Mesenchymal stem cell (in vitro differentiated cells and primary cell): ENCODE data around the gene RBMS3.

Experiments
- DNase-seq: peaks from one replicate; pipeline ENCODE4 v3.0.0-alpha.2; 2013
- H2AFZ ChIP-seq: one replicate; pipeline ENCODE4 v1.6.1; 2013; ENCODE audit warnings: low read depth, mild to moderate bottlenecking, control low read depth, inconsistent platforms, low read length, moderate library complexity
- H2AK5ac ChIP-seq: 2 replicates; pipeline ENCODE4 v1.6.1; 2013; ENCODE audit warnings: low read length, moderate library complexity, mild to moderate bottlenecking, inconsistent platforms; ENCODE audit not compliant: severe bottlenecking
- H2BK120ac ChIP-seq: one replicate; pipeline ENCODE4 v1.6.1; 2013; ENCODE audit warnings: low read depth, mild to moderate bottlenecking, inconsistent platforms, low read length, moderate library complexity
- H2BK12ac ChIP-seq, 2 experiments: one replicate each; pipeline ENCODE4 v1.6.1; 2013; ENCODE audit warnings: inconsistent platforms in 2 of 2, low read length in 2 of 2, mild to moderate bottlenecking in 2 of 2, moderate library complexity in 2 of 2, control low read depth in 1 of 2
- H2BK15ac ChIP-seq: one replicate; pipeline ENCODE4 v1.6.1; 2013; ENCODE audit warnings: mild to moderate bottlenecking, low read depth, inconsistent platforms; ENCODE audit not compliant: poor library complexity, severe bottlenecking
- H2BK5ac ChIP-seq: 2 replicates; pipeline ENCODE4 v1.6.1; 2013; ENCODE audit warnings: low read depth, mild to moderate bottlenecking, low read length, control low read depth, inconsistent platforms; ENCODE audit not compliant: poor library complexity, severe bottlenecking
- H3K14ac ChIP-seq, 2 experiments: one replicate each; pipeline ENCODE4 v1.6.1; 2013; ENCODE audit warnings: inconsistent platforms in 2 of 2, low read length in 2 of 2, control low read depth in 1 of 2, mild to moderate bottlenecking in 1 of 2, moderate library complexity in 1 of 2
- H3K18ac ChIP-seq, 2 experiments: one replicate each; pipeline ENCODE4 v1.6.1; 2013; ENCODE audit warnings: inconsistent platforms in 2 of 2, low read length in 2 of 2, control low read depth in 1 of 2, low read depth in 1 of 2, mild to moderate bottlenecking in 1 of 2
- H3K23ac ChIP-seq, 2 experiments: one replicate each; pipeline ENCODE4 v1.6.1; 2013; ENCODE audit warnings: inconsistent platforms in 2 of 2, low read length in 2 of 2, mild to moderate bottlenecking in 2 of 2, moderate library complexity in 2 of 2, control low read depth in 1 of 2
- H3K27ac ChIP-seq: 2 replicates; pipeline ENCODE4 v1.5.1; 2013; ENCODE audit warnings: mild to moderate bottlenecking, moderate library complexity, low read length, control low read depth, inconsistent platforms; ENCODE audit not compliant: poor library complexity, severe bottlenecking
- H3K27me3 ChIP-seq, 2 experiments: 2 replicates each; pipeline versions ENCODE4 v1.6.1 to v1.7.0; 2013; ENCODE audit warnings: low read length in 2 of 2, mild to moderate bottlenecking in 2 of 2, moderate library complexity in 2 of 2, control low read depth in 1 of 2, inconsistent platforms in 1 of 2; ENCODE audit not compliant: control insufficient read depth in 1 of 2, insufficient read depth in 1 of 2
- H3K36me3 ChIP-seq, 2 experiments: 2 replicates each; pipeline versions ENCODE4 v1.6.1 to v1.7.0; 2013; ENCODE audit warnings: low read length in 2 of 2, control low read depth in 1 of 2, inconsistent platforms in 1 of 2, low read depth in 1 of 2, mild to moderate bottlenecking in 1 of 2; ENCODE audit not compliant: insufficient read depth in 2 of 2, control insufficient read depth in 1 of 2
- H3K4ac ChIP-seq, 2 experiments: one replicate each; pipeline ENCODE4 v1.6.1; 2013; ENCODE audit warnings: inconsistent platforms in 2 of 2, low read length in 2 of 2, mild to moderate bottlenecking in 2 of 2, moderate library complexity in 2 of 2, control low read depth in 1 of 2, low read depth in 1 of 2
- H3K4me1 ChIP-seq: 2 replicates; pipeline ENCODE4 v1.6.1; 2013; ENCODE audit warnings: low read depth, low read length, control low read depth; ENCODE audit not compliant: control insufficient read depth, insufficient read depth
- H3K4me2 ChIP-seq: 2 replicates; pipeline ENCODE4 v1.6.1; 2013; ENCODE audit warnings: low read length, mild to moderate bottlenecking, inconsistent platforms; ENCODE audit not compliant: poor library complexity, severe bottlenecking
- H3K4me3 ChIP-seq, 2 experiments: 2 replicates each; pipeline versions ENCODE4 v1.5.1 to v1.7.0; 2013; ENCODE audit warnings: low read length in 2 of 2, mild to moderate bottlenecking in 2 of 2, control low read depth in 1 of 2, low read depth in 1 of 2; ENCODE audit not compliant: insufficient read depth in 1 of 2
- H3K79me1 ChIP-seq: replicated peaks from 2 replicates; pipeline ENCODE4 v1.6.1; 2013; ENCODE audit warnings: mild to moderate bottlenecking, control low read depth, low read length, inconsistent platforms; ENCODE audit not compliant: poor library complexity, severe bottlenecking
- H3K9ac ChIP-seq: 2 replicates; pipeline ENCODE4 v1.7.0; 2013; ENCODE audit warnings: mild to moderate bottlenecking, low read length, moderate library complexity
- H3K9me3 ChIP-seq: 2 replicates; pipeline ENCODE4 v1.7.0; 2013; ENCODE audit warnings: mild to moderate bottlenecking, low read length; ENCODE audit not compliant: control insufficient read depth
- H4K8ac ChIP-seq: one replicate; pipeline ENCODE4 v1.6.1; 2013; ENCODE audit warnings: inconsistent platforms, mild to moderate bottlenecking, low read length, moderate library complexity
- H4K91ac ChIP-seq: one replicate; pipeline ENCODE4 v1.6.1; 2013; ENCODE audit warnings: mild to moderate bottlenecking, low read length, inconsistent platforms
- WGBS: methylation state at CpG from one replicate; pipeline ENCODE4 v1.1.7; 2013; ENCODE audit warnings: mixed read lengths; 5-methylcytosine and 5-hydroxymethylcytosine counted together

The RBMS3 gene

GRCh38 chr3:29759411-29760225 lies 478.7 kb downstream of the RBMS3 start:
- Histone ChIP-seq H2BK5ac (peak overlapping the region; percentile 11), H3K4ac (peak overlapping the region in 1 of 2 experiments; percentile 60), H2BK12ac (peak overlapping the region in 1 of 2 experiments; percentile 17), H3K9ac (peak overlapping the region; percentile 76), H3K27ac (peak overlapping the region; percentile 78), H4K91ac (no peak overlapping the region), H2AFZ (no peak overlapping the region), H3K4me3 (peak overlapping the region in 1 of 2 experiments; percentile 45), H2AK5ac (peak overlapping the region; percentile 27), H3K4me1 (peaks cover 2% of the 10 kb centered on the region), H3K27me3 (no peaks in the 10 kb centered on the region), H3K23ac (no peak overlapping the region), H2BK15ac (no peak overlapping the region), H3K14ac (no peak overlapping the region), H3K36me3 (no peaks in the 10 kb centered on the region), H2BK120ac (peak overlapping the region; percentile 0), H3K18ac (peak overlapping the region in 1 of 2 experiments; percentile 57), H4K8ac (no peak overlapping the region), H3K79me1 (peaks cover 4% of the 10 kb centered on the region), H3K9me3 (no peaks in the 10 kb centered on the region), H3K4me2 (no peak overlapping the region)
- 82% methylated on average over 9 of the region's 9 CpGs for WGBS
- peak; percentile 63 for DNase-seq

- Histone ChIP-seq H4K8ac (no peak overlapping the region), H2BK5ac (no peak overlapping the region), H3K79me1 (peaks cover 4% of the 10 kb centered on the region), H3K23ac (no peak overlapping the region), H3K18ac (no peak overlapping the region), H2BK15ac (no peak overlapping the region), H3K9ac (peak overlapping the region; percentile 76), H2BK120ac (no peak overlapping the region), H3K4me3 (no peak overlapping the region), H3K4ac (no peak overlapping the region), H3K14ac (no peak overlapping the region), H3K9me3 (no peaks in the 10 kb centered on the region), H3K27me3 (no peaks in the 10 kb centered on the region), H2AK5ac (no peak overlapping the region), H3K36me3 (no peaks in the 10 kb centered on the region), H2AFZ (no peak overlapping the region), H3K4me1 (peaks cover 2% of the 10 kb centered on the region), H3K27ac (no peak overlapping the region), H4K91ac (no peak overlapping the region), H2BK12ac (no peak overlapping the region), H3K4me2 (no peak overlapping the region)
- peak; percentile 25 for DNase-seq
These were observed 479.4 kb downstream of the RBMS3 start for GRCh38 chr3:29760226-29760685.

DNA sequence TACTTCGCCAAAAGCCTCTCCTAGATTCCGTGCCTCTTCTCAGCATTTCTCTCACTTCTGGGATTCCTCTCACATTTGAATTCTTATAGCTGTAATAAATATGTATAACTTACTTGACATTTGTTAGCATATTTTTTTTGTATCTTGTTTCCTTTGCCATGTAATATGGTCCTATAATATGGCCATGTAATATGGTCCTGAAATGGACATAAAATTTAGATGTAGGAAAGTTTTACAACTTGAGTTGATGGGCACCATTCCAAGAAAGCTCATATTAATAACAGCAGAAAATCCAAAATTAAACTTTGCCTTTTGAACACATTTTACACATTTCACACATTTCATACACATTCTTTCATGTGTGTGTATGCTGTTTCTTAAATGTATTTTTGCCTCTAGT lies 480.6 kb downstream of the RBMS3 start:
- H3K9ac ChIP-seq: no peak overlapping the region
- no peak overlapping the region for H2AFZ ChIP-seq
- H2BK5ac ChIP-seq: no peak overlapping the region
- H4K8ac ChIP-seq: no peak overlapping the region
- H3K27ac ChIP-seq: no peak overlapping the region
- no peak for DNase-seq
- H3K79me1 ChIP-seq: peaks cover 4% of the 10 kb centered on the region
- H3K4me1 ChIP-seq: peaks cover 2% of the 10 kb centered on the region
- no peak overlapping the region for H3K4me2 ChIP-seq
- no peaks in the 10 kb centered on the region for H3K36me3 ChIP-seq
- no peak overlapping the region for H3K23ac ChIP-seq
- no peak overlapping the region for H2BK120ac ChIP-seq
- 100% methylated on average over 1 of the region's 2 CpGs for WGBS
- no peaks in the 10 kb centered on the region for H3K9me3 ChIP-seq
- peak overlapping the region; percentile 92 for H2AK5ac ChIP-seq
- peak overlapping the region in 1 of 2 experiments; percentile 62 for H3K18ac ChIP-seq
- H2BK15ac ChIP-seq: no peak overlapping the region
- H2BK12ac ChIP-seq: no peak overlapping the region
- H3K4me3 ChIP-seq: no peak overlapping the region
- no peak overlapping the region for H4K91ac ChIP-seq
- peak overlapping the region in 1 of 2 experiments; percentile 49 for H3K4ac ChIP-seq
- H3K14ac ChIP-seq: no peak overlapping the region
- H3K27me3 ChIP-seq: no peaks in the 10 kb centered on the region

DNA sequence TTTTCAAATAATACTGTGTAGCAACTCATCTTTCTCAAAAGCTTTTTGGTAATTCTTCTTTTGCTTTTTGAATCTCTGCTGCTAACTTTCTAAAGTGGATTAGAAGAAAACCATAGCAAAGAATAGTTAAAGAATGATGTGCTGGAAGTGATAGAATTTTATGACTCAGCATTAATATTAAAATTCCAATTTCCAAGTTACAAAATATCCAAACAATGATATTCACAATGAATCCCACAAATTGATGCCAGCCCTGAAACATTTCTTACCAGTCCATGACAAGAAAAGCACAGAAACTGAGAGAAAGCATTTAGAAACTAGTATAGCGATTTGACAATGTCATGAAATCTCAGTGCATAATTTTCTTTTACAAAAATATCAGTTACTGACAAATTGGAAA lies 482.2 kb downstream of the RBMS3 start:
- Histone ChIP-seq H3K9ac (peak overlapping the region; percentile 37), H3K79me1 (peaks cover 7% of the 10 kb centered on the region), H3K36me3 (no peaks in the 10 kb centered on the region), H3K14ac (no peak overlapping the region), H3K27me3 (no peaks in the 10 kb centered on the region), H3K23ac (no peak overlapping the region), H2BK15ac (no peak overlapping the region), H3K27ac (no peak overlapping the region), H3K4ac (no peak overlapping the region), H4K91ac (no peak overlapping the region), H3K18ac (no peak overlapping the region), H2BK12ac (no peak overlapping the region), H2AK5ac (no peak overlapping the region), H3K4me3 (no peak overlapping the region), H4K8ac (no peak overlapping the region), H3K4me2 (no peak overlapping the region), H3K4me1 (peaks cover 2% of the 10 kb centered on the region), H2AFZ (no peak overlapping the region), H2BK120ac (no peak overlapping the region), H3K9me3 (no peaks in the 10 kb centered on the region), H2BK5ac (no peak overlapping the region)
- DNase-seq: no peak
- WGBS: no CpG with 5 or more reads among the region's 1 CpG
